Gastrocnemius medialis (tissue), 4 donors: ENCODE results near the gene SMIM23.

Experiments
- POLR2A ChIP-seq, 2 donors: fragments of 450-650 bp; IDR thresholded peaks; one replicate each; pipeline ENCODE4 v1.6.1; 2017; ENCODE audit warnings: antibody characterized with exemption in 2 of 2, mild to moderate bottlenecking in 2 of 2, moderate library complexity in 2 of 2
- TF ChIP-seq, protein P1 (sequence below), 5 experiments: fragments of 450-650 bp in 3 of 5; fragments of 200-600 bp in 2 of 5; sonication (generic) in 2 of 5; IDR thresholded peaks in 4 of 5; conservative IDR thresholded peaks in 1 of 5; 1 replicate in 4 of 5; 2 replicates in 1 of 5; pipeline ENCODE4 v1.5.1; 2016 to 2019; ENCODE audit warnings: antibody characterized with exemption in 5 of 5, mild to moderate bottlenecking in 3 of 5, moderate library complexity in 3 of 5

DNA sequence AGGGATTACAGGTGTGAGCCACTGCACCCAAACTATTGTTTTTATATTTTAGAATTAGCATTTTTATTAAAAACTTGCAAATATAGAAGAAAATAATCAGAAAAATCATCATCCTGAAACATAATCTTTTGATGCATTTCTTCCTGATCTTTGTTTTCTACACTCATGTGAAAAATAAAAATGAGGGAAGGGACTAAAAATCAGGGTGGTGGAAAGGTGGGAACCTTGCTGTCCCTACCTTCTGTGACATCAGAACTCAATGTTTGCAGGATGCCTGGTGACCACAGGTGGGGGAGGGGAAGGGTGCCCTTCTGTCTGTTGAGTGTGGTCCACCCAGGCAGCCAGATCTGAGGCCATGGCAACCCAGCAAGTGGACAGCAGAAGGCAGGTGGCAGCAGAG lies at the start of gene SMIM23:
- TF ChIP-seq POLR2A (IDR thresholded peaks at IDR 0.05): no peak
- TF ChIP-seq, protein P1, sequence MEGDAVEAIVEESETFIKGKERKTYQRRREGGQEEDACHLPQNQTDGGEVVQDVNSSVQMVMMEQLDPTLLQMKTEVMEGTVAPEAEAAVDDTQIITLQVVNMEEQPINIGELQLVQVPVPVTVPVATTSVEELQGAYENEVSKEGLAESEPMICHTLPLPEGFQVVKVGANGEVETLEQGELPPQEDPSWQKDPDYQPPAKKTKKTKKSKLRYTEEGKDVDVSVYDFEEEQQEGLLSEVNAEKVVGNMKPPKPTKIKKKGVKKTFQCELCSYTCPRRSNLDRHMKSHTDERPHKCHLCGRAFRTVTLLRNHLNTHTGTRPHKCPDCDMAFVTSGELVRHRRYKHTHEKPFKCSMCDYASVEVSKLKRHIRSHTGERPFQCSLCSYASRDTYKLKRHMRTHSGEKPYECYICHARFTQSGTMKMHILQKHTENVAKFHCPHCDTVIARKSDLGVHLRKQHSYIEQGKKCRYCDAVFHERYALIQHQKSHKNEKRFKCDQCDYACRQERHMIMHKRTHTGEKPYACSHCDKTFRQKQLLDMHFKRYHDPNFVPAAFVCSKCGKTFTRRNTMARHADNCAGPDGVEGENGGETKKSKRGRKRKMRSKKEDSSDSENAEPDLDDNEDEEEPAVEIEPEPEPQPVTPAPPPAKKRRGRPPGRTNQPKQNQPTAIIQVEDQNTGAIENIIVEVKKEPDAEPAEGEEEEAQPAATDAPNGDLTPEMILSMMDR (IDR thresholded peaks at IDR 0.05 in 4 of 5, conservative IDR thresholded peaks at IDR 0.05 in 1 of 5): no peak
